Gastroesophageal sphincter (tissue), 4 donors: Measurements from ENCODE around the gene DACH1. TPM values are rescaled to one million over a fixed set of nuclear protein-coding genes. Genes with fewer than 3 reads are reported as not detected.
"Not testable (repeated sequence)": the region's sequence is repeated elsewhere in the genome, so short reads cannot be mapped to it uniquely, and the experiment has no call there.

Source experiments
- ATAC-seq: fragments of 150-250 bp; one replicate; pipeline ENCODE4 v1.9.1; 2016; ENCODE audit warnings: mild to moderate bottlenecking, moderate library complexity
- H3K27ac ChIP-seq, 4 donors: fragments of 200-600 bp; sonication (generic) in 3 of 4; 1 replicate in 3 of 4; 2 replicates in 1 of 4; pipeline ENCODE4 v1.5.1; 2016 to 2019
- H3K27me3 ChIP-seq: fragments of 200-600 bp; sonication (generic); one replicate; pipeline ENCODE4 v1.5.1; 2019
- H3K36me3 ChIP-seq, 2 donors: fragments of 200-600 bp; sonication (generic); one replicate each; pipeline ENCODE4 v1.5.1; 2019; ENCODE audit warnings: control low read depth in 1 of 2
- H3K4me1 ChIP-seq, 3 donors: fragments of 200-600 bp; sonication (generic); 1 replicate in 2 of 3; 2 replicates in 1 of 3; pipeline ENCODE4 v1.5.1; 2016 to 2019; ENCODE audit warnings: control low read depth in 2 of 3
- H3K4me3 ChIP-seq, 2 donors: fragments of 200-600 bp; sonication (generic); one replicate each; pipeline ENCODE4 v1.5.1; 2019; ENCODE audit warnings: mild to moderate bottlenecking in 1 of 2, moderate library complexity in 1 of 2
- H3K9me3 ChIP-seq, 3 donors: fragments of 200-600 bp; sonication (generic); one replicate each; pipeline ENCODE4 v1.5.1; 2017 to 2019; ENCODE audit warnings: control low read depth in 2 of 3
- EP300 ChIP-seq: sonication (generic); formaldehyde crosslinking; IDR thresholded peaks from one replicate; pipeline ENCODE4 v1.6.1; 2017; ENCODE audit warnings: antibody characterized with exemption, mild to moderate bottlenecking
- POLR2A ChIP-seq, 2 donors: fragments of 450-650 bp; IDR thresholded peaks; one replicate each; pipeline ENCODE4 v1.6.1; 2017; ENCODE audit warnings: antibody characterized with exemption in 2 of 2, mild to moderate bottlenecking in 2 of 2, moderate library complexity in 1 of 2
- POLR2AphosphoS5 ChIP-seq: sonication (generic); formaldehyde crosslinking; IDR thresholded peaks from one replicate; pipeline ENCODE4 v1.6.1; 2017; ENCODE audit warnings: antibody characterized with exemption
- WGBS, 2 donors: methylation state at CpG; one replicate each; pipeline ENCODE4 v1.1.5; 2018; ENCODE audit warnings: low coverage in 1 of 2; 5-methylcytosine and 5-hydroxymethylcytosine counted together
- total RNA-seq, 4 donors: library from RNA; depleted of rRNA; stranded (reverse); fragments of >200 nt; gene quantifications; one replicate each; pipeline ENCODE4 v1.1.0, GENCODE V29; 2016
- TF ChIP-seq, protein P1 (sequence below), 4 experiments: fragments of 200-600 bp in 2 of 4; fragments of 450-650 bp in 2 of 4; sonication (generic) in 1 of 4; IDR thresholded peaks; one replicate each; pipeline ENCODE4 v1.5.1; 2017 to 2019; ENCODE audit warnings: antibody characterized with exemption in 4 of 4, mild to moderate bottlenecking in 2 of 4, moderate library complexity in 2 of 4

DACH1 gene
- 1 to 10 TPM; 1.1 to 2.1 (median 1.7) TPM for total RNA-seq

DNA sequence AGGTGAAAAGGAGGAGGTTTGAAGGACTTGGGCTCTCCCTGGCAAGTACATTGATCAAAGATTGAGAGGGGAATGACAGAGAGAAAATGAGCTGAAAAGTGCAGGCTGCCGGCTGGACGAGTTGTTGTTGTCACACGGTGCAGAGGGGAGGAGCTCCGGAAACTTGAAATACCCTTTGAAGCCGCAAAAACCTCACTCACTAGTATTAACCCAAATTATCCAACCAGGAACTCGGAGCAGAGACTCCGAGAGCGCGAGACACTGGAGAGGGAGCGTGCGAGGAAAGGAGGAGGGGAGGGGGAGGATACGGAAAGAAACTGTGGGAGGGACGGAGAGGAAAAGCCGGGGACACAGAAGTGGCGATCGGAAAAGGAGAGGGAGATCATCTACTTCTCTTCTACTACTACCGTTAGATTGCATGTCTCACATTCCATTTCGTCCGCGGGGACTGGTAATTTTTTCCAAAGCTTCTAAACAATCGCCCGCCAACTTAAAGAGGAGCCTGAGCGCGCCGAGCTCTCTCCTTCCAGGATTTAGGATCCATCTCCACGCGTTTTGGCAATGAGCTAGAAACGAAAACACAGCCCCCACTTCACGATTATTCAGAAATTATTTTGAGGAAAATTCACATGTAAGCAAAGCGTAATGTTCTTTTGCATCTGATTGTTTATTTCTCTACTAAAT, at the start of gene DACH1:
Gene DACH1 (minus strand): TSS at position 74 of the 684 bp plus-strand sequence.
- peaks cover 0 to 34% (median 12%) of the 10 kb centered on the region in 3 donors for H3K4me1 ChIP-seq
- no peak for ATAC-seq
- WGBS, 2 donors = 1% methylated on average over 30 of the region's 30 CpGs
- H3K27me3 ChIP-seq = peaks cover 71% of the 10 kb centered on the region
- H3K27ac ChIP-seq = peak within 1 kb of the TSS in 2 of 4 donors; percentile 57 to 71
- peak within 1 kb of the TSS; percentile 44 to 60 for H3K4me3 ChIP-seq
- TF ChIP-seq POLR2AphosphoS5 (no peak), EP300 (no peak), POLR2A (IDR thresholded peaks at IDR 0.05) (no peak)
- TF ChIP-seq, protein P1, sequence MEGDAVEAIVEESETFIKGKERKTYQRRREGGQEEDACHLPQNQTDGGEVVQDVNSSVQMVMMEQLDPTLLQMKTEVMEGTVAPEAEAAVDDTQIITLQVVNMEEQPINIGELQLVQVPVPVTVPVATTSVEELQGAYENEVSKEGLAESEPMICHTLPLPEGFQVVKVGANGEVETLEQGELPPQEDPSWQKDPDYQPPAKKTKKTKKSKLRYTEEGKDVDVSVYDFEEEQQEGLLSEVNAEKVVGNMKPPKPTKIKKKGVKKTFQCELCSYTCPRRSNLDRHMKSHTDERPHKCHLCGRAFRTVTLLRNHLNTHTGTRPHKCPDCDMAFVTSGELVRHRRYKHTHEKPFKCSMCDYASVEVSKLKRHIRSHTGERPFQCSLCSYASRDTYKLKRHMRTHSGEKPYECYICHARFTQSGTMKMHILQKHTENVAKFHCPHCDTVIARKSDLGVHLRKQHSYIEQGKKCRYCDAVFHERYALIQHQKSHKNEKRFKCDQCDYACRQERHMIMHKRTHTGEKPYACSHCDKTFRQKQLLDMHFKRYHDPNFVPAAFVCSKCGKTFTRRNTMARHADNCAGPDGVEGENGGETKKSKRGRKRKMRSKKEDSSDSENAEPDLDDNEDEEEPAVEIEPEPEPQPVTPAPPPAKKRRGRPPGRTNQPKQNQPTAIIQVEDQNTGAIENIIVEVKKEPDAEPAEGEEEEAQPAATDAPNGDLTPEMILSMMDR (IDR thresholded peaks at IDR 0.05) = no peak
- no peaks in the 10 kb centered on the region for H3K36me3 ChIP-seq
- no peaks in the 10 kb centered on the region for H3K9me3 ChIP-seq

DNA sequence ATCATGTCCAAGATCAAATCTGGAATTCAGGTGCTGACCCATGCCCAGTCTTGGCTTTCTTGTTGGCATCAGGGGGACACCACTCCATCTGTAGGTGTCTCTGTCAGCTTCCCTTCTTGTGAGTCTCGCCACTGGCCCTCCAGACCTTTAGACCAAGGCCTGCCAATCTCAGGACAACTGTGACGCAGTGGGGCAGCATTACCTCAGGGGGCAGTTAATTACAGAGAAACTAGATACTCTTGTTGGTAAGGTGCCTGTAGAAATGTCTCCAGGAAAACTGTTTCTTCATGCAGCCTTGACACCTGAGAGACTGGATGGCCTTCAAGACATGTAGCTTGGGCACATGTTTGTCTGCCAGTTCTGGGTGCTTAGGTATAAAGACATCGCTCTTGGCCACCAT, 46.7 kb upstream of the DACH1 start:
- H3K4me3 ChIP-seq = no peak overlapping the region
- 100% methylated on average over 2 of the region's 3 CpGs; no CpG with 5 or more reads in 1 of the 2 donors for WGBS, 2 donors
- H3K36me3 ChIP-seq = no peaks in the 10 kb centered on the region
- no peaks in the 10 kb centered on the region for H3K27me3 ChIP-seq
- no peak for ATAC-seq
- H3K9me3 ChIP-seq = no peaks in the 10 kb centered on the region
- H3K4me1 ChIP-seq = no peaks in the 10 kb centered on the region
- no peak for TF ChIP-seq POLR2AphosphoS5
- TF ChIP-seq POLR2A (IDR thresholded peaks at IDR 0.05) = no peak
- TF ChIP-seq EP300 = no peak
- TF ChIP-seq, protein P1 (IDR thresholded peaks at IDR 0.05) = no peak
- no peak overlapping the region for H3K27ac ChIP-seq

DNA sequence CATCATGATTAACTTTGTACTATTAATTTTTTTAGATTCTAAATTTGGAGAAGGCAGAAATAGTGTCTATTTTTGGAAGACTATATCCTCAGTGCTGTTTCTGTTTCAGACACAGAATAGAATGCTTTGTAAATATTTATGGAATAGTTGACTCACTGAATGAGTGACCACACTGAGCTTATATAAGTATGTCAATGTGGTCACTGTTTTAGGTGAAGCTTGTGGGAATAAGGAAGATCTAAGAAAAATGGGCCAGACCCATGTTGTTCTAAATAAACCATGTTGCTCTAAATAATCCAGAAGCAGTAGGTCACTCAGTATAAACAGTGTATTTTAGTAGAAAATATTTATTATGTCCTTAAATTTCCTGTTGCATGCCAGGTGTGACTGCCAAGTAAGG, 45.5 kb upstream of the DACH1 start:
- no peaks in the 10 kb centered on the region for H3K9me3 ChIP-seq
- no peaks in the 10 kb centered on the region for H3K27me3 ChIP-seq
- peak; percentile 6 for TF ChIP-seq POLR2AphosphoS5
- TF ChIP-seq, protein P1 (IDR thresholded peaks at IDR 0.05) = no peak
- no peak overlapping the region for H3K4me3 ChIP-seq
- ATAC-seq = no peak
- H3K27ac ChIP-seq = no peak overlapping the region
- no peaks in the 10 kb centered on the region for H3K36me3 ChIP-seq
- H3K4me1 ChIP-seq = no peaks in the 10 kb centered on the region

DNA sequence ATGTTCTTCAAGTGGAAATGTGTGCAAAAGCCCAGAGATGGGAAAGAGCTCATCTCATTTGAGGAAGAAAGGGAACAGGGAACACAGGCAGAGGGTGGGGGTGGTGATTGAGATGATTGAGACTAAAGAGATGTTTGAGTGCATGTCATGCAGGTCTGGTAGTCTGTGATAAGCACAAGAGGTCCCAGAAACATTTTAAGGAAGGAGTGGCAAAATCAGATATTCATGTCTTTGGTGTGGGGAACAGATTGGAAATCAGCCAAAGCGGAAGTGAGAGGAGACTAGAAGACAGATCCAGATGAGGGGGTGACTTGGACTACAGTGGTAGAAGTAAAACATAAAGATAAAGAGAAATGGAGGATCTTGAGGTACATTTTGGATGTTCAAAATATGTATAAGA, 39.4 kb upstream of the DACH1 start:
- H3K27me3 ChIP-seq = no peaks in the 10 kb centered on the region
- TF ChIP-seq POLR2AphosphoS5 = no peak
- TF ChIP-seq POLR2A (IDR thresholded peaks at IDR 0.05) = no peak
- TF ChIP-seq EP300 = no peak
- TF ChIP-seq, protein P1 (IDR thresholded peaks at IDR 0.05) = no peak
- H3K27ac ChIP-seq = no peak overlapping the region
- H3K4me3 ChIP-seq = no peak overlapping the region
- H3K9me3 ChIP-seq = no peaks in the 10 kb centered on the region
- 58 to 100% methylated on average over 1 of the region's 1 CpG for WGBS, 2 donors
- no peaks in the 10 kb centered on the region for H3K4me1 ChIP-seq
- no peak for ATAC-seq
- no peaks in the 10 kb centered on the region for H3K36me3 ChIP-seq

DNA sequence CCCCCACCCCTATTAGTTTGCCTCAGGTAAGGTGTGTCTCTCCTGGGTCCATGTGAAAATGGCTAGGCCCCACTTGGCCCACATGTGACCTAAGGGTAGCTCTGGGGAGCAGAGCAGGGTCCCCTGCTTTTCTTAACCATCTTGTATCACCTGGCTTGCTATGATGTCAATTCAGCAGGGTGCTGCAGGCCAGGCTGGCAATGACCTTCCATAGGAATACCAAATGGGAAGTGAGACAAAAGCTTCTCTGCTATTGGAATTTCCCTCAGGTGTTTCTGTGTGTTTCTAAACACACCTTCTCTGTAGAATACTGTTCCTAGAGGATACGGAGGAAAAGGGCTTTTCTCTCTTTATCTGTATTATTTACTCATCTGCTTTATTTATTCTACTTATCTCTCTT, 35.7 kb upstream of the DACH1 start:
- no peak overlapping the region for H3K27ac ChIP-seq
- no peaks in the 10 kb centered on the region for H3K36me3 ChIP-seq
- no peaks in the 10 kb centered on the region for H3K4me1 ChIP-seq
- H3K27me3 ChIP-seq = no peaks in the 10 kb centered on the region
- TF ChIP-seq, protein P1 (IDR thresholded peaks at IDR 0.05) = no peak
- TF ChIP-seq EP300 = no peak
- TF ChIP-seq POLR2AphosphoS5 = no peak
- TF ChIP-seq POLR2A (IDR thresholded peaks at IDR 0.05) = no peak
- 71 to 83% methylated on average over 1 of the region's 1 CpG for WGBS, 2 donors
- ATAC-seq = no peak
- H3K9me3 ChIP-seq = no peaks in the 10 kb centered on the region
- no peak overlapping the region for H3K4me3 ChIP-seq

DNA sequence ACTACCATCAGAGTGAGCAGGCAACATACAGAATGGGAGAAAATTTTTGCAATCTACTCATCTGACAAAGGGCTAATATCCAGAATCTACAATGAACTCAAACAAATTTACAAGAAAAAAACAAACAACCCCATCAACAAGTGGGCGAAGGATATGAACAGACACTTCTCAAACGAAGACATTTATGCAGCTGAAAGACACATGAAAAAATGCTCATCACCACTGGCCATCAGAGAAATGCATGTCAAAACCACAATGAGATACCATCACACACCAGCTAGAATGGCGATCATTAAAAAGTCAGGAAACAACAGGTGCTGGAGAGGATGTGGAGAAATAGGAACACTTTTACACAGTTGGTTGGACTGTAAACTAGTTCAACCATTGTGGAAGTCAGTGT, 26.5 kb upstream of the DACH1 start:
- ATAC-seq = not testable (repeated sequence)
- 85 to 100% methylated on average over 3 of the region's 3 CpGs for WGBS, 2 donors

More for the DNA sequence above, 26.5 kb upstream of the DACH1 start:
- not testable (repeated sequence) for H3K4me1 ChIP-seq, H3K4me3 ChIP-seq, H3K9me3 ChIP-seq, H3K36me3 ChIP-seq, H3K27me3 ChIP-seq, H3K27ac ChIP-seq
